GM21390 (cell line): ENCODE results near the gene NELL1.

Source experiments
- ATAC-seq: cut with Tn5 transposase; IDR thresholded peaks from one replicate; pipeline ENCODE4 v1.9.1; 2021; ENCODE audit not compliant: unreplicated experiment

NELL1 gene

GRCh38 chr11:20865161-20865560 is 195.8 kb downstream of the NELL1 start:
- ATAC-seq: no peak

- ATAC-seq: no peak
Observed at GRCh38 chr11:20869123-20869522, 199.7 kb downstream of the NELL1 start.

GRCh38 chr11:20873054-20873453 is 203.7 kb downstream of the NELL1 start:
- ATAC-seq: no peak

GRCh38 chr11:20874358-20874757 is 205.0 kb downstream of the NELL1 start:
- ATAC-seq: no peak

- no peak for ATAC-seq
Observed at GRCh38 chr11:20875889-20876288, 206.5 kb downstream of the NELL1 start.

- no peak for ATAC-seq
Observed at GRCh38 chr11:20876738-20877137, 207.4 kb downstream of the NELL1 start.

GRCh38 chr11:20880094-20880493 is 210.7 kb downstream of the NELL1 start:
- no peak for ATAC-seq

GRCh38 chr11:20881328-20882079 is 212.1 kb downstream of the NELL1 start:
- no peak for ATAC-seq

GRCh38 chr11:20887137-20887536 is 217.8 kb downstream of the NELL1 start:
- no peak for ATAC-seq

GRCh38 chr11:20894296-20894695 is 224.9 kb downstream of the NELL1 start:
- ATAC-seq: no peak

GRCh38 chr11:20909995-20910726 is 240.8 kb downstream of the NELL1 start:
- no peak for ATAC-seq

- no peak for ATAC-seq
Observed at GRCh38 chr11:20910733-20911132, 241.3 kb downstream of the NELL1 start.

- no peak for ATAC-seq
Observed at GRCh38 chr11:20912065-20912821, 242.9 kb downstream of the NELL1 start.

- ATAC-seq: no peak
Observed at GRCh38 chr11:20912922-20913512, 243.6 kb downstream of the NELL1 start.

GRCh38 chr11:20917306-20917705 is 247.9 kb downstream of the NELL1 start:
- no peak for ATAC-seq

GRCh38 chr11:20926799-20927540 is 257.6 kb downstream of the NELL1 start:
- ATAC-seq: no peak

- ATAC-seq: no peak
Observed at GRCh38 chr11:20931029-20931428, 261.6 kb downstream of the NELL1 start.

- no peak for ATAC-seq
Observed at GRCh38 chr11:20933086-20933485, 263.7 kb downstream of the NELL1 start.

- no peak for ATAC-seq
Observed at GRCh38 chr11:20933958-20934357, 264.6 kb downstream of the NELL1 start.

GRCh38 chr11:20934516-20934915 is 265.1 kb downstream of the NELL1 start:
- ATAC-seq: no peak

GRCh38 chr11:20937826-20938225 is 268.4 kb downstream of the NELL1 start:
- ATAC-seq: no peak
